ENCODE results near the gene SLC25A23. TPM values are rescaled to one million over a fixed set of nuclear protein-coding genes. Genes with fewer than 3 reads are reported as not detected.
"Not testable (repeated sequence)": the region's sequence is repeated elsewhere in the genome, so short reads cannot be mapped to it uniquely, and the experiment has no call there.

The SLC25A23 gene
- 10 to 100 TPM; 34.3 to 38.5 TPM for total RNA-seq
- 26.9 TPM for polyA plus RNA-seq (ENCODE audit: insufficient read depth, low read depth, low replicate concordance)
- long read RNA-seq, donor 1, transcript SLC25A23-202 (10 exons, 3,425 nt) = major isoform, 8 of 25 reads
- long read RNA-seq, donor 1, partial matches to known transcripts = 9 of 25 reads
- long read RNA-seq, donor 1, other reads (novel, unspliced or antisense) = 0 of 25 reads
- long read RNA-seq, donor 2, transcript SLC25A23-202 (10 exons, 3,425 nt) = major isoform, 5 of 6 reads
- long read RNA-seq, donor 2, partial matches to known transcripts = 0 of 6 reads
- long read RNA-seq, donor 2, other reads (novel, unspliced or antisense) = 0 of 6 reads

GRCh38 chr19:6459262-6460098, at the start of gene SLC25A23:
Gene SLC25A23 (minus strand): TSS chr19:6459792. CDS start chr19:6459628, 164 bp downstream.
- intact Hi-C loops (cut with DNase I; ENCODE audit: low total_unique reads) = no loop called here
- Histone ChIP-seq H3K36me3 (ENCODE audit: low read depth, missing control alignments) (no peaks in the 10 kb centered on the region), H3K4me1 (peaks cover 13% of the 10 kb centered on the region), H3K9me3 (no peaks in the 10 kb centered on the region), H3K27me3 (no peaks in the 10 kb centered on the region), H3K4me3 (peak within 1 kb of the TSS; percentile 68 to 72), H3K27ac (no peak within 1 kb of the TSS)
- WGBS, 2 donors = 0 to 1% methylated on average over 8 to 57 of the region's 70 CpGs
- DNase-seq = peak; percentile 68
- TF ChIP-seq CTCF (IDR thresholded peaks at IDR 0.05) (no peak), POLR2A (IDR thresholded peaks at IDR 0.05) (no peak)

DNA sequence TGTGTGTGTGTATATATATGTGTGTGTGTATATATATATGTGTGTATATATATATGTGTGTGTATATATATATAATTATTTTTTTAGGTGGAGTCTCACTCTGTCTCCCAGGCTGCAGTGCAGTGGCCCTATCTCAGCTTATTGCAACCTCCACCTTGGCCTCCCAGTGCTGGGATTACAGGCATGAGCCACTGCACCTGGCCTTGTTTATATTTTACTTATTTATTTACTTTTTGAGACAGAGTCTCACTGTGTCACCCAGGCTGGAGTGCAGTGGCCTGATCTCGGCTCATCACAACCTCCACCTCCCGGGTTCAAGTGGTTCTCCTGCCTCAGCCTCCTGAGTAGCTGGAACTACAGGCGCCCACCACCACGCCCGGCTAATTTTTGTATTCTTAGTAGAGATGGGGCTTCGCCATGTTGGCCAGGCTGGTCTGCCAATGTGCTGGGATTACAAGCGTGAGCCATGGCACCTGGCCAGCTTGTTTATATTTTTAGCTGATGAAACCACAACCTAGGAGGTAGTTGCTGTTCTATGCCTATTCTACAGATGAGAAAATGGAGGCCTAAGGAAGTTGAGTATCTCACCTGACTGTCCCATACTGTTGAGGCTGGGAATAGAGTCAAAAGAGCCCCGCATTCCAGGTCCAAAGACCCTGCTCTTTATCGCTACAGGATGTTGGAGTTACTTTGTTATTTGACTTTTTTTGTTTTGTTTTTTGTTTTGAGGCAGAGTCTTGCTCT, 48.6 kb upstream of the SLC25A23 start:
- 85 to 90% methylated on average over 9 of the region's 9 CpGs for WGBS, 2 donors
- intact Hi-C loops (cut with DNase I; ENCODE audit: low total_unique reads) = not testable (repeated sequence)

GRCh38 chr19:6503407-6504201, 44.0 kb upstream of the SLC25A23 start:
- no peak for TF ChIP-seq CTCF (IDR thresholded peaks at IDR 0.05)
- no peak for TF ChIP-seq POLR2A (IDR thresholded peaks at IDR 0.05)
- Histone ChIP-seq H3K27me3 (no peaks in the 10 kb centered on the region), H3K4me1 (peaks cover 18% of the 10 kb centered on the region), H3K9me3 (no peaks in the 10 kb centered on the region), H3K36me3 (ENCODE audit: low read depth, missing control alignments) (no peaks in the 10 kb centered on the region), H3K4me3 (no peak overlapping the region), H3K27ac (no peak overlapping the region)
- DNase-seq = peak; percentile 82
- intact Hi-C loops (cut with DNase I; ENCODE audit: low total_unique reads) = no loop called here
- 42 to 63% methylated on average over 9 of the region's 9 CpGs for WGBS, 2 donors

More for the DNA sequence above, 48.6 kb upstream of the SLC25A23 start:
- H3K27me3 ChIP-seq; H3K9me3 ChIP-seq; DNase-seq; H3K36me3 ChIP-seq (ENCODE audit: low read depth, missing control alignments); H3K4me3 ChIP-seq: not testable (repeated sequence)
- H3K4me1 ChIP-seq = peaks cover 28% of the 10 kb centered on the region
- H3K27ac ChIP-seq = peak overlapping the region; percentile 55 to 75

GRCh38 chr19:6501740-6502648, 42.4 kb upstream of the SLC25A23 start, which contains the start of gene TUBB4A:
Gene TUBB4A (minus strand): TSS chr19:6502309. CDS start chr19:6502212, 97 bp downstream.
- DNase-seq = peak; percentile 59
- Histone ChIP-seq H3K4me1 (peaks cover 14% of the 10 kb centered on the region), H3K27ac (no peak within 1 kb of the TSS), H3K27me3 (no peaks in the 10 kb centered on the region), H3K4me3 (peak within 1 kb of the TSS; percentile 49 to 65), H3K9me3 (no peaks in the 10 kb centered on the region), H3K36me3 (ENCODE audit: low read depth, missing control alignments) (no peaks in the 10 kb centered on the region)
- 1% methylated on average over 25 to 53 of the region's 71 CpGs for WGBS, 2 donors
- intact Hi-C loops (cut with DNase I; ENCODE audit: low total_unique reads) = no loop called here
- no peak for TF ChIP-seq CTCF (IDR thresholded peaks at IDR 0.05)
- TF ChIP-seq POLR2A (IDR thresholded peaks at IDR 0.05) = no peak
